Tibial nerve (tissue), 4 donors: ENCODE data around the gene PIP5K1B.

Experiments
- EP300 ChIP-seq, 2 donors: sonication (generic); formaldehyde crosslinking; IDR thresholded peaks; one replicate each; pipeline ENCODE4 v1.6.1; 2017; ENCODE audit warnings: antibody characterized with exemption in 2 of 2, mild to moderate bottlenecking in 1 of 2
- TF ChIP-seq, protein P1 (sequence below), 5 experiments: fragments of 200-600 bp in 3 of 5; fragments of 450-650 bp in 2 of 5; sonication (generic) in 3 of 5; IDR thresholded peaks; one replicate each; pipeline ENCODE4 v1.5.1; 2016 to 2019; ENCODE audit warnings: antibody characterized with exemption in 5 of 5, mild to moderate bottlenecking in 3 of 5, moderate library complexity in 2 of 5

DNA sequence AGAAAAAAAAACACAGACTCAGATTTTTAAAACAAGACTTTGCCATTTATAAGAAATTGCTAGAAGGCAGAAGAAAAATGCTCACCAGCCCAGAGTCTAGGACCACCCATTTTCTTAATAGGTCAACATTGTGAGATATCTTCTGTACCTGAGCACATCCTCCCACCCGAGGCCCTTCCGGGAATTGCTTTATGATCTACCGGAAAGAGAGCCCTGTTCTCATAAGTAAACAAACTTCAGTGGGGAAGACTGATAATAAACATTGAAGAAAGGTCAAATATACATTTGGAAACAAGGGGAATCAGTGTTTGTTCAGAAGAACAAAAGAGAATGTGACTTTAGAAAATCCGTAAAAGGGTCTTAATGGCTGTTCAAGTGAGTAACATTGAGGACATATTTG is 264.5 kb downstream of the PIP5K1B start:
- TF ChIP-seq, protein P1, sequence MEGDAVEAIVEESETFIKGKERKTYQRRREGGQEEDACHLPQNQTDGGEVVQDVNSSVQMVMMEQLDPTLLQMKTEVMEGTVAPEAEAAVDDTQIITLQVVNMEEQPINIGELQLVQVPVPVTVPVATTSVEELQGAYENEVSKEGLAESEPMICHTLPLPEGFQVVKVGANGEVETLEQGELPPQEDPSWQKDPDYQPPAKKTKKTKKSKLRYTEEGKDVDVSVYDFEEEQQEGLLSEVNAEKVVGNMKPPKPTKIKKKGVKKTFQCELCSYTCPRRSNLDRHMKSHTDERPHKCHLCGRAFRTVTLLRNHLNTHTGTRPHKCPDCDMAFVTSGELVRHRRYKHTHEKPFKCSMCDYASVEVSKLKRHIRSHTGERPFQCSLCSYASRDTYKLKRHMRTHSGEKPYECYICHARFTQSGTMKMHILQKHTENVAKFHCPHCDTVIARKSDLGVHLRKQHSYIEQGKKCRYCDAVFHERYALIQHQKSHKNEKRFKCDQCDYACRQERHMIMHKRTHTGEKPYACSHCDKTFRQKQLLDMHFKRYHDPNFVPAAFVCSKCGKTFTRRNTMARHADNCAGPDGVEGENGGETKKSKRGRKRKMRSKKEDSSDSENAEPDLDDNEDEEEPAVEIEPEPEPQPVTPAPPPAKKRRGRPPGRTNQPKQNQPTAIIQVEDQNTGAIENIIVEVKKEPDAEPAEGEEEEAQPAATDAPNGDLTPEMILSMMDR (IDR thresholded peaks at IDR 0.05): no peak
- no peak for TF ChIP-seq EP300 (IDR thresholded peaks at IDR 0.05)
